Breast epithelium (tissue), 4 donors: ENCODE data around the gene NSMCE3. TPM values are rescaled to one million over a fixed set of nuclear protein-coding genes. Genes with fewer than 3 reads are reported as not detected.

Experiments
- DNase-seq, 2 donors: peaks; one replicate each; pipeline ENCODE4 v3.0.0-alpha.2; 2019; ENCODE audit warnings: low spot score in 2 of 2
- H3K27ac ChIP-seq, 2 donors: fragments of 200-600 bp; sonication (generic) in 1 of 2; one replicate each; pipeline ENCODE4 v1.5.1; 2016 to 2019; ENCODE audit warnings: mild to moderate bottlenecking in 1 of 2
- H3K27me3 ChIP-seq, 2 donors: fragments of 200-600 bp; sonication (generic) in 1 of 2; one replicate each; pipeline versions ENCODE4 v1.5.1 to v1.6.0; 2017 to 2019; ENCODE audit warnings: control low read depth in 1 of 2, mild to moderate bottlenecking in 1 of 2
- H3K36me3 ChIP-seq: fragments of 200-600 bp; one replicate; pipeline ENCODE4 v1.5.1; 2019
- H3K4me1 ChIP-seq, 2 donors: fragments of 200-600 bp; sonication (generic); one replicate each; pipeline ENCODE4 v1.5.1; 2016 to 2019; ENCODE audit warnings: control low read depth in 1 of 2
- H3K4me3 ChIP-seq, 3 donors: fragments of 200-600 bp; sonication (generic); 1 replicate in 2 of 3; 2 replicates in 1 of 3; pipeline ENCODE4 v1.5.1; 2016 to 2019; ENCODE audit warnings: mild to moderate bottlenecking in 3 of 3, moderate library complexity in 2 of 3
- H3K9me3 ChIP-seq, 2 donors: fragments of 200-600 bp; sonication (generic) in 1 of 2; one replicate each; pipeline ENCODE4 v1.5.1; 2016 to 2019; ENCODE audit warnings: control low read depth in 1 of 2
- POLR2A ChIP-seq: fragments of 450-650 bp; IDR thresholded peaks from one replicate; pipeline ENCODE4 v1.6.1; 2016; ENCODE audit warnings: antibody characterized with exemption, mild to moderate bottlenecking, moderate library complexity
- POLR2AphosphoS5 ChIP-seq, 3 donors: sonication (generic); formaldehyde crosslinking; IDR thresholded peaks; one replicate each; pipeline ENCODE4 v1.6.1; 2017; ENCODE audit warnings: antibody characterized with exemption in 3 of 3
- intact Hi-C: fragments of 100-400 bp; cut with DNase I; formaldehyde crosslinking; loops from one replicate; pipeline ENCODE4 v1.15.1; 2023; ENCODE audit warnings: low total_unique reads
- total RNA-seq, 3 donors: library from RNA; depleted of rRNA; stranded (reverse); fragments of >200 nt; gene quantifications; one replicate each; pipeline ENCODE4 v1.1.0, GENCODE V29; 2016
- TF ChIP-seq, protein P1 (sequence below), 3 donors: fragments of 450-650 bp; IDR thresholded peaks; one replicate each; pipeline ENCODE4 v1.5.1; 2016 to 2017; ENCODE audit warnings: antibody characterized with exemption in 3 of 3, mild to moderate bottlenecking in 3 of 3, moderate library complexity in 3 of 3

Gene NSMCE3
- total RNA-seq, 3 donors from 2014 or later: 7.0 to 11.1 (median 8.2) TPM

- no peaks in the 10 kb centered on the region for H3K36me3 ChIP-seq
- no peak for DNase-seq
- H3K9me3 ChIP-seq: no peaks in the 10 kb centered on the region
- TF ChIP-seq POLR2AphosphoS5 (IDR thresholded peaks at IDR 0.05) (no peak), POLR2A (no peak)
- TF ChIP-seq, protein P1, sequence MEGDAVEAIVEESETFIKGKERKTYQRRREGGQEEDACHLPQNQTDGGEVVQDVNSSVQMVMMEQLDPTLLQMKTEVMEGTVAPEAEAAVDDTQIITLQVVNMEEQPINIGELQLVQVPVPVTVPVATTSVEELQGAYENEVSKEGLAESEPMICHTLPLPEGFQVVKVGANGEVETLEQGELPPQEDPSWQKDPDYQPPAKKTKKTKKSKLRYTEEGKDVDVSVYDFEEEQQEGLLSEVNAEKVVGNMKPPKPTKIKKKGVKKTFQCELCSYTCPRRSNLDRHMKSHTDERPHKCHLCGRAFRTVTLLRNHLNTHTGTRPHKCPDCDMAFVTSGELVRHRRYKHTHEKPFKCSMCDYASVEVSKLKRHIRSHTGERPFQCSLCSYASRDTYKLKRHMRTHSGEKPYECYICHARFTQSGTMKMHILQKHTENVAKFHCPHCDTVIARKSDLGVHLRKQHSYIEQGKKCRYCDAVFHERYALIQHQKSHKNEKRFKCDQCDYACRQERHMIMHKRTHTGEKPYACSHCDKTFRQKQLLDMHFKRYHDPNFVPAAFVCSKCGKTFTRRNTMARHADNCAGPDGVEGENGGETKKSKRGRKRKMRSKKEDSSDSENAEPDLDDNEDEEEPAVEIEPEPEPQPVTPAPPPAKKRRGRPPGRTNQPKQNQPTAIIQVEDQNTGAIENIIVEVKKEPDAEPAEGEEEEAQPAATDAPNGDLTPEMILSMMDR (IDR thresholded peaks at IDR 0.05): no peak
- H3K4me3 ChIP-seq: no peak overlapping the region
- H3K4me1 ChIP-seq: no peaks in the 10 kb centered on the region
- no peaks in the 10 kb centered on the region for H3K27me3 ChIP-seq
- intact Hi-C loops: no loop called here
- no peak overlapping the region for H3K27ac ChIP-seq
These were observed 10.9 kb upstream of the NSMCE3 start for GRCh38 chr15:29280514-29280913.

- H3K9me3 ChIP-seq: no peaks in the 10 kb centered on the region
- no peak overlapping the region for H3K27ac ChIP-seq
- intact Hi-C loops: no loop called here
- TF ChIP-seq, protein P1 (IDR thresholded peaks at IDR 0.05): no peak
- TF ChIP-seq POLR2A (no peak), POLR2AphosphoS5 (IDR thresholded peaks at IDR 0.05) (no peak)
- no peaks in the 10 kb centered on the region for H3K36me3 ChIP-seq
- H3K4me1 ChIP-seq: no peaks in the 10 kb centered on the region
- H3K4me3 ChIP-seq: no peak overlapping the region
- H3K27me3 ChIP-seq: no peaks in the 10 kb centered on the region
- no peak for DNase-seq
These were observed 8.9 kb upstream of the NSMCE3 start for GRCh38 chr15:29278436-29279105.

GRCh38 chr15:29276366-29276765, 6.7 kb upstream of the NSMCE3 start:
- TF ChIP-seq POLR2A (no peak), POLR2AphosphoS5 (IDR thresholded peaks at IDR 0.05) (no peak)
- TF ChIP-seq, protein P1 (IDR thresholded peaks at IDR 0.05): no peak
- Histone ChIP-seq H3K27ac (no peak overlapping the region), H3K27me3 (no peaks in the 10 kb centered on the region), H3K4me3 (no peak overlapping the region), H3K9me3 (no peaks in the 10 kb centered on the region), H3K4me1 (no peaks in the 10 kb centered on the region), H3K36me3 (no peaks in the 10 kb centered on the region)
- intact Hi-C loops: no loop called here
- DNase-seq: no peak

DNA sequence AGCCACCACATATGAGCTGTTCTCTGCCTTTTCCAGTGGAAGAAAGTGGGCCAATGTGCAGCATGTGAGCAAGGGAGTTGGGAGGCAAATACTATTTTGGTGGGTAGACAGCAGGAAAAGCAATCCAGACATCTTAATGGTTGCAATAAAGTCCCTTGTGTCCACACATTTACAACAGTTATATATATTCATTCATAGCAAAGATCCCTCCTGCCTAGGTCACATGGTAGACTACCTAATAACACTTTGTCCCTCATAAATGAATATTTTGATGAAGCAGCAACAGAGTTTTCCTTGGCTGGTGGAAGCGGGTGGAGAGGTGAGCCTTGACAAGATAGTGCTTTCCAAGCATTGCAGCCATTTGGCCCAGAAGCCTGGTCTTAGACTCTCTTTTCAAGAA, 6.2 kb upstream of the NSMCE3 start:
- no peaks in the 10 kb centered on the region for H3K9me3 ChIP-seq
- H3K36me3 ChIP-seq: no peaks in the 10 kb centered on the region
- H3K27ac ChIP-seq: no peak overlapping the region
- no peak for DNase-seq
- TF ChIP-seq POLR2A: no peak
- TF ChIP-seq POLR2AphosphoS5 (IDR thresholded peaks at IDR 0.05): no peak
- TF ChIP-seq, protein P1 (IDR thresholded peaks at IDR 0.05): no peak
- H3K4me1 ChIP-seq: peaks cover 0 to 1% of the 10 kb centered on the region in 2 donors
- no peak overlapping the region for H3K4me3 ChIP-seq
- intact Hi-C loops: no loop called here
- H3K27me3 ChIP-seq: no peaks in the 10 kb centered on the region

DNA sequence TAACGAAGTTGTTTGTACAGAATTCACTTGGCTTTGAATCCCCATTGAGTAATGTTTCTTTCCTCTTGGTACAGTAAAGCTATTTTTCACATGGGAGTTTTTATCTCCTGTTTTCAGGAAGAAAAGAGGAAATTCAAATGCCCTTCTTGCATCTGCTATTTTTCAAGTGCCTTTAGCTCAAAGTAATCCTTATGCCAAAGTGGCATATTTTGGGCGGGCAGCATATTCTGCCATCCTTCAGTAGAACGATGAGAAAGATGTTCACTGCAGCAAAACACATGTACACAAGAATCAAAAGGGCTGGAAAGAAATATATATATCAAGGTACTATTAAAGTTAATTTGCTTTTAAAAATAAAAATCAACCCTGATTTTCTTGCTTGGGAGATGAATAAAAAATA, 5.3 kb upstream of the NSMCE3 start:
- DNase-seq: no peak
- intact Hi-C loops: no loop called here
- no peak for TF ChIP-seq POLR2A
- TF ChIP-seq, protein P1 (IDR thresholded peaks at IDR 0.05): no peak
- TF ChIP-seq POLR2AphosphoS5 (IDR thresholded peaks at IDR 0.05): no peak

More for the DNA sequence above, 5.3 kb upstream of the NSMCE3 start:
- no peaks in the 10 kb centered on the region for H3K9me3 ChIP-seq
- H3K36me3 ChIP-seq: no peaks in the 10 kb centered on the region
- H3K27me3 ChIP-seq: no peaks in the 10 kb centered on the region
- peaks cover 0 to 7% of the 10 kb centered on the region in 2 donors for H3K4me1 ChIP-seq
- H3K27ac ChIP-seq: no peak overlapping the region
- no peak overlapping the region for H3K4me3 ChIP-seq
